Endothelial cell (in vitro differentiated cells): Measurements from ENCODE around the gene OR8S1. TPM values are rescaled to one million over a fixed set of nuclear protein-coding genes. Genes with fewer than 3 reads are reported as not detected.
"Not testable (repeated sequence)": the region's sequence is repeated elsewhere in the genome, so short reads cannot be mapped to it uniquely, and the experiment has no call there.

Experiments
- DNase-seq: peaks from one replicate; pipeline ENCODE4 v3.0.0; 2021; ENCODE audit warnings: low spot score
- H3K27ac Mint-ChIP-seq: one replicate; pipeline ENCODE4 v1.8.0; 2021; ENCODE audit warnings: mixed read lengths, inconsistent platforms; ENCODE audit not compliant: unreplicated experiment
- H3K27me3 Mint-ChIP-seq: one replicate; pipeline ENCODE4 v1.8.0; 2021; ENCODE audit warnings: mild to moderate bottlenecking, moderate library complexity, mixed read lengths, inconsistent platforms; ENCODE audit not compliant: unreplicated experiment
- H3K36me3 Mint-ChIP-seq: one replicate; pipeline ENCODE4 v1.8.0; 2021; ENCODE audit warnings: mild to moderate bottlenecking, low read depth, mixed read lengths, inconsistent platforms; ENCODE audit not compliant: unreplicated experiment
- H3K4me1 Mint-ChIP-seq: one replicate; pipeline ENCODE4 v1.8.0; 2021; ENCODE audit warnings: mild to moderate bottlenecking, mixed read lengths, inconsistent platforms; ENCODE audit not compliant: unreplicated experiment
- H3K4me3 Mint-ChIP-seq: one replicate; pipeline ENCODE4 v1.8.0; 2021; ENCODE audit warnings: mild to moderate bottlenecking, mixed read lengths, inconsistent platforms; ENCODE audit not compliant: unreplicated experiment
- H3K9me3 Mint-ChIP-seq: one replicate; pipeline ENCODE4 v1.8.0; 2021; ENCODE audit warnings: mixed read lengths, inconsistent platforms; ENCODE audit not compliant: unreplicated experiment
- CTCF ChIP-seq: fragments of 200-600 bp; sonication (generic); IDR thresholded peaks from one replicate; pipeline ENCODE4 v1.5.0; 2021; ENCODE audit warnings: antibody characterized with exemption; ENCODE audit not compliant: unreplicated experiment
- total RNA-seq: library from RNA; stranded (reverse); fragmentation: NEBNext Ultra II Directional; extraction: Animal tissue kit (Norgen Biotek cat#: 25700); gene quantifications from one replicate; pipeline ENCODE4 v1.2.1, GENCODE V29; 2021; ENCODE audit not compliant: unreplicated experiment

Gene OR8S1
- total RNA-seq, 1 donor from 2014 or later = not detected

GRCh38 chr12:48542300-48542928, 17.0 kb downstream of the OR8S1 start:
- H3K4me1 Mint-ChIP-seq = no peaks in the 10 kb centered on the region
- DNase-seq = peak; percentile 55
- H3K36me3 Mint-ChIP-seq = no peaks in the 10 kb centered on the region
- TF ChIP-seq CTCF = peak; percentile 39
- H3K4me3 Mint-ChIP-seq = no peak overlapping the region
- peaks cover 6% of the 10 kb centered on the region for H3K27me3 Mint-ChIP-seq
- no peak overlapping the region for H3K27ac Mint-ChIP-seq
- H3K9me3 Mint-ChIP-seq = no peaks in the 10 kb centered on the region

- no peaks in the 10 kb centered on the region for H3K36me3 Mint-ChIP-seq
- H3K4me3 Mint-ChIP-seq = no peak overlapping the region
- no peak for DNase-seq
- H3K4me1 Mint-ChIP-seq = no peaks in the 10 kb centered on the region
- no peak for TF ChIP-seq CTCF
- no peak overlapping the region for H3K27ac Mint-ChIP-seq
- peaks cover 4% of the 10 kb centered on the region for H3K27me3 Mint-ChIP-seq
- no peaks in the 10 kb centered on the region for H3K9me3 Mint-ChIP-seq
These were observed 20.5 kb downstream of the OR8S1 start for GRCh38 chr12:48545833-48546469.

GRCh38 chr12:48547012-48547411, 21.6 kb downstream of the OR8S1 start:
- not testable (repeated sequence) for DNase-seq, H3K4me1 Mint-ChIP-seq, H3K36me3 Mint-ChIP-seq, H3K27me3 Mint-ChIP-seq, H3K4me3 Mint-ChIP-seq, H3K27ac Mint-ChIP-seq, H3K9me3 Mint-ChIP-seq

GRCh38 chr12:48551636-48552035, 26.2 kb downstream of the OR8S1 start:
- DNase-seq, H3K36me3 Mint-ChIP-seq, H3K4me1 Mint-ChIP-seq, H3K27ac Mint-ChIP-seq, H3K9me3 Mint-ChIP-seq, H3K27me3 Mint-ChIP-seq, H3K4me3 Mint-ChIP-seq: not testable (repeated sequence)

GRCh38 chr12:48553666-48554343, 28.4 kb downstream of the OR8S1 start:
- not testable (repeated sequence) for DNase-seq, H3K27me3 Mint-ChIP-seq, H3K4me3 Mint-ChIP-seq, H3K4me1 Mint-ChIP-seq, H3K27ac Mint-ChIP-seq, H3K36me3 Mint-ChIP-seq, H3K9me3 Mint-ChIP-seq

DNA sequence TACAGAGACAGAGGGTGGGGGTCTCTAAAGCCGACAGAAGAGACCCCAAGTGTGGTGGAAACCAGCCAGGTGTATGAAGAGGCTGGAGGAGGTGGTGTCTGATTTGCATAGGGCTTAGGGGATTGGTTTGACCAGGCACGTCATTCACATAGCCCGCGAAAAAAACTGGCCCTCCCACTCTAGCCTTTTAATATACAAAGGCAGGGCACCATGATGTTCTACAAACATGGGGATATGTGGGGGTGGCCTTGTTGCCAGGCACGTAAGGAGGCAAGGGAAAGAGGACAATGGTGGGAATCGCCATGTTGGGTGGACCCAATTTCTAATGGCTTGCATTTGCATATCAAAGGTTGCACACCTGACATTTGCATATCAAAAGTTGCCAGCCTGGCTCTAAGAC, 31.2 kb downstream of the OR8S1 start:
- Mint-ChIP-seq H3K27ac (no peak overlapping the region), H3K4me3 (no peak overlapping the region), H3K27me3 (peaks cover 3% of the 10 kb centered on the region), H3K4me1 (peaks cover 11% of the 10 kb centered on the region), H3K36me3 (peaks cover 7% of the 10 kb centered on the region), H3K9me3 (no peaks in the 10 kb centered on the region)
- no peak for TF ChIP-seq CTCF
- no peak for DNase-seq
